HepG2 (cell line): Measurements from ENCODE around the gene NPPB. TPM values are rescaled to one million over a fixed set of nuclear protein-coding genes. Genes with fewer than 3 reads are reported as not detected.

Experiments used
- ATAC-seq: fragments of 200-7000 bp; cut with Tn5 transposase; 3 replicates; pipeline ENCODE4 v1.9.1; 2020; ENCODE audit warnings: mild to moderate bottlenecking, moderate library complexity
- BruUV-seq: library from RNA; stranded (reverse); fragments of 400-500 nt; replicated peaks from 2 replicates; lab custom pipeline; 2021; lab: Mats Ljungman, UMichigan
- CTCF ChIA-PET: fragments of 300-600 bp; formaldehyde crosslinking; extraction: SDS; loops from one replicate; lab custom pipeline; 2021; ENCODE audit warnings: low total read pairs, inconsistent platforms, low intra/inter-chr PET ratio; lab: Yijun Ruan, JAX
- POLR2A ChIA-PET: fragments of 350-600 bp; sonication (Branson Sonifier 250); formaldehyde crosslinking; loops from one replicate; lab custom pipeline; 2020; ENCODE audit warnings: antibody characterized with exemption, inconsistent platforms; lab: Yijun Ruan, JAX
- DNase-seq: peaks from one replicate; pipeline ENCODE4 v3.0.0-alpha.2; 2015; ENCODE audit warnings: low spot score
- FAIRE-seq: peaks from 3 replicates; lab custom pipeline; 2011; peaks lifted over from hg19 to GRCh38; lab: Jason Lieb, UNC
- H2AFZ ChIP-seq: one replicate; pipeline ENCODE4 v1.6.1; 2011; ENCODE audit warnings: low read length, inconsistent platforms
- H3K27ac ChIP-seq: fragments of 300-600 bp; 3 replicates; pipeline ENCODE4 v1.8.0; 2011; ENCODE audit warnings: mixed run types, mild to moderate bottlenecking, mixed read lengths, low read length, inconsistent platforms; ENCODE audit not compliant: insufficient read depth; ENCODE audit errors: extremely low read length
- H3K27me3 ChIP-seq, 2 experiments: fragments of 200-600 bp in 1 of 2; 2 replicates in 1 of 2; 3 replicates in 1 of 2; pipeline versions ENCODE4 v1.6.0 to v1.8.0; 2011; ENCODE audit warnings: low read length in 2 of 2, mild to moderate bottlenecking in 2 of 2, moderate library complexity in 2 of 2, inconsistent platforms in 1 of 2; ENCODE audit not compliant: insufficient read depth in 2 of 2, control insufficient read depth in 1 of 2
- H3K36me3 ChIP-seq, 2 experiments: fragments of 200-600 bp in 1 of 2; replicated peaks in 1 of 2; 2 replicates in 1 of 2; 3 replicates in 1 of 2; pipeline versions ENCODE4 v1.5.1 to v1.8.0; 2011; ENCODE audit warnings: low read length in 2 of 2, inconsistent platforms in 1 of 2; ENCODE audit not compliant: insufficient read depth in 2 of 2, control insufficient read depth in 1 of 2
- H3K4me1 ChIP-seq: 2 replicates; pipeline ENCODE4 v1.5.1; 2012; ENCODE audit warnings: low read length, inconsistent platforms; ENCODE audit not compliant: insufficient read depth
- H3K4me2 ChIP-seq: 2 replicates; pipeline ENCODE4 v1.6.0; 2011; ENCODE audit warnings: low read depth, low read length, inconsistent platforms
- H3K4me3 ChIP-seq, 3 experiments: fragments of 200-600 bp in 1 of 3; sonication (generic), shearing (Covaris generic) in 1 of 3; replicated peaks in 1 of 3; 2 replicates each; pipeline ENCODE4 v1.5.1; 2011 to 2016; ENCODE audit warnings: low read length in 3 of 3, inconsistent platforms in 2 of 3, low read depth in 2 of 3, mild to moderate bottlenecking in 2 of 3, control low read depth in 1 of 3, mixed read lengths in 1 of 3; ENCODE audit not compliant: insufficient read depth in 1 of 3
- H3K79me2 ChIP-seq: one replicate; pipeline ENCODE4 v1.6.1; 2011; ENCODE audit warnings: low read length, inconsistent platforms; ENCODE audit not compliant: insufficient read depth
- H3K9ac ChIP-seq: 2 replicates; pipeline ENCODE4 v1.6.0; 2011; ENCODE audit warnings: mild to moderate bottlenecking, low read depth, low read length, inconsistent platforms; ENCODE audit not compliant: insufficient read depth
- H3K9me3 ChIP-seq: 2 replicates; pipeline ENCODE4 v1.5.1; 2012; ENCODE audit warnings: mild to moderate bottlenecking, low read length
- H4K20me1 ChIP-seq: 2 replicates; pipeline ENCODE4 v1.6.0; 2011; ENCODE audit warnings: inconsistent platforms, mild to moderate bottlenecking, low read length, moderate library complexity; ENCODE audit not compliant: insufficient read depth
- AGO2 ChIP-seq: fragments of 200-400 bp; formaldehyde crosslinking; optimal IDR thresholded peaks from 2 replicates; pipeline ENCODE3; 2017; ENCODE audit warnings: mild to moderate bottlenecking, low read depth, low read length, moderate library complexity
- MXD1 ChIP-seq: sonication (generic); formaldehyde crosslinking; IDR thresholded peaks from 2 replicates; pipeline ENCODE4 v1.4.0; 2020; ENCODE audit warnings: mild to moderate bottlenecking, missing genetic modification reagents
- REPIN1 ChIP-seq: sonication (generic); formaldehyde crosslinking; IDR thresholded peaks from 2 replicates; pipeline ENCODE4 v1.8.0; 2022; ENCODE audit warnings: missing genetic modification reagents, low read depth, mild to moderate bottlenecking, borderline replicate concordance
- TARDBP ChIP-seq: sonication (generic); formaldehyde crosslinking; IDR thresholded peaks from 2 replicates; pipeline ENCODE4 v1.8.0; 2022; ENCODE audit warnings: mild to moderate bottlenecking, missing genetic modification reagents
- TFDP2 ChIP-seq: sonication (generic); formaldehyde crosslinking; IDR thresholded peaks from 2 replicates; pipeline ENCODE4 v1.4.0; 2020; ENCODE audit warnings: missing genetic modification reagents
- ZNF564 ChIP-seq: sonication (generic); formaldehyde crosslinking; IDR thresholded peaks from 2 replicates; pipeline ENCODE4 v1.8.1; 2023; ENCODE audit warnings: mild to moderate bottlenecking, missing genetic modification reagents
- WGBS: methylation state at CpG from one replicate; pipeline ENCODE4 v1.1.6; 2017; ENCODE audit warnings: low lambda C conversion rate; 5-methylcytosine and 5-hydroxymethylcytosine counted together
- in situ Hi-C: cut with HindIII; loops from 2 replicates; pipeline ENCODE4 v1.10.0; 2017; ENCODE audit warnings: low pct_unique_long_range_greater_than_20kb; ENCODE audit not compliant: extremely low pct_ligation_motif_present
- intact Hi-C: fragments of 100-400 bp; cut with micrococcal nuclease; formaldehyde crosslinking; loops from one replicate; pipeline ENCODE4 v1.10.0; 2022; ENCODE audit not compliant: unreplicated experiment
- polyA plus RNA-seq, 8 experiments: library from polyadenylated mRNA; depleted of rRNA in 3 of 8; stranded (reverse) in 7 of 8; unstranded in 1 of 8; fragments of >200 nt; fragmentation: Illumina TruSeq in 4 of 8; extraction: Trizol in 4 of 8; gene quantifications; 2 replicates each; pipeline versions ENCODE4 v1.2.1 to v1.2.3, GENCODE V29; 2011 to 2016; ENCODE audit warnings: low read depth in 4 of 8, missing spikeins in 1 of 8, mixed read lengths in 1 of 8; ENCODE audit not compliant: insufficient read depth in 1 of 8
- total RNA-seq, 5 experiments: library from RNA; depleted of rRNA; stranded (reverse); fragments of >200 nt; fragmentation: Illumina TruSeq; extraction: Trizol; gene quantifications; 2 replicates each; pipeline ENCODE4 v1.2.3, GENCODE V29; 2016; ENCODE audit warnings: low read depth in 1 of 5

Gene NPPB
- total and polyA plus RNA-seq, 2 of the 13 experiments (the other 11 are each of a cell fraction or from before 2014, with no cell fraction given) = 1.9 TPM; not detected in 1

DNA sequence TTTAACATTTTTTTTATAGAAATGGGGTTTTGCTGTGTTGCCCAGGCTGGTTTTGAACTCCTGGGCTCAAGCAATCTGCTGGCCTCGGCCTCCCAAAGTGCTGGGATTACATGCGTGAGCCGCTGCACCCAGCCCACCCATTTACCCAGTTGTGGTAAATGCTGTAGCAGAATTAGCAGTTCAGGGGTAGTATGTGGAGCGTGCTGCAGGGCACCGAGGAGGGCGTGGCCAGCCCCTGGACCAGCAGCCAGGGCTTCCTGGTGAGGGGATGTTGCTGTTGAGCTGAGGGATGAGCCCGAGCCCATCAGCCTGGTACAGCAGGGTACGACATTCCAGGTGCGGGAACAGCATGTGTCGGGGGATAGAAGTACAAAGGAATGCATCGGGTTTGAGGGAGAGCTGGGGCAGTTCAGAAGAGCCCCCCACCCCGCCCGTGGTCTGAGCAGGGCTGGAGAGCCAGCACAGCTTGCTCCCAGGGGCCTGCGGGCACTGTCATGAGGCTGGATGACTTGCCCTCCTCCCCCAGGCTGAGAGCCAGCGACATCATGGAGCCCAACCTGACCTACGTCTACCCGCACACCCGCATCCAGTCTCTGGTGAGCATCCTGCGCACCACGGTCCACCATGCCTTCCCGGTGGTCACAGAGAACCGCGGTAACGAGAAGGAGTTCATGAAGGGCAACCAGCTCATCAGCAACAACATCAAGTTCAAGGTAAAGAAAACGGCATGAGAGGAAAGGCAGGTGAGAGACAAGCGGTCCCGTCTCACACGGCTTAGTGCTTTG is 23.1 kb downstream of the NPPB start:
- ATAC-seq = no peak
- H3K27me3 ChIP-seq = no peaks in the 10 kb centered on the region
- no peak overlapping the region for H3K27ac ChIP-seq
- H4K20me1 ChIP-seq = no peaks in the 10 kb centered on the region
- BruUV-seq = no TSS peak
- no peak overlapping the region for H3K4me2 ChIP-seq
- peaks cover 40 to 86% of the 10 kb centered on the region in 2 experiments for H3K36me3 ChIP-seq
- no peaks in the 10 kb centered on the region for H3K79me2 ChIP-seq
- H3K4me3 ChIP-seq = no peak overlapping the region
- ChIA-PET POLR2A (no interaction called here), CTCF (no interaction called here)
- in situ Hi-C loops (loop anchor here (10.0 kb wide), 1 partner anchor 129 kb away; no protein-coding TSS in a partner anchor), intact Hi-C loops (no loop called here)
- 94% methylated on average over 18 of the region's 28 CpGs for WGBS
- H3K9ac ChIP-seq = no peak overlapping the region
- TF ChIP-seq REPIN1 (CRISPR knock-in tag) = no peak
- peak; percentile 40 for TF ChIP-seq AGO2
- TF ChIP-seq MXD1 = no peak
- no peak for TF ChIP-seq ZNF564 (CRISPR knock-in tag)
- H3K9me3 ChIP-seq = no peaks in the 10 kb centered on the region
- no peak overlapping the region for H2AFZ ChIP-seq
- no peak for DNase-seq
- no peak for FAIRE-seq
- peaks cover 20% of the 10 kb centered on the region for H3K4me1 ChIP-seq

DNA sequence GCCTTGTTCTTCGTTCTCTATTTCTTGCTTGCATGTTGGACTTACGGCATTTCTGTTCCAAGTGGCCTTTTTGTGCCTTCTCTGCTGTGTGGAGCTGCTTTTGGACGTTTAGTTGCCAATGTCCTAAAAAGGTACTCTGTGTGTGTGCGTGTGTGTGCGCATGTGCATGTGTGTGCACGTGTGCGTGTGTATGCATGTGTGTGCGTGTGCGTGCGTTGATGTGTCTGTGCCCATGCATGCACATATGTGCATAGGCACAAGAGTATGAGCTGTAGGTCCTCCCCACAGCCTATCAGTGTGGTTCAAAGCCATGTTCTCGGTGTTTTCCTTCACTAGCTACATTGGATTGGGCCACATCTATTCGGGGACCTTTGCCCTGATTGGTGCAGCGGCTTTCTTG is 24.8 kb downstream of the NPPB start:
- Histone ChIP-seq H3K27me3 (no peaks in the 10 kb centered on the region), H3K36me3 (peaks cover 43 to 86% of the 10 kb centered on the region in 2 experiments), H3K4me1 (peaks cover 2% of the 10 kb centered on the region; the same call in 1 of the 2 replicates), H3K9me3 (no peaks in the 10 kb centered on the region), H3K4me3 (no peak overlapping the region), H3K27ac (no peak overlapping the region), H3K79me2 (no peaks in the 10 kb centered on the region), H3K9ac (no peak overlapping the region), H4K20me1 (no peaks in the 10 kb centered on the region), H3K4me2 (no peak overlapping the region), H2AFZ (no peak overlapping the region)
- DNase-seq (no peak), ATAC-seq (no peak), FAIRE-seq (no peak)
- ChIA-PET CTCF (no interaction called here), POLR2A (no interaction called here)
- TF ChIP-seq TARDBP (peak; percentile 47; the same call in 1 of the 2 replicates), TFDP2 (no peak)
- intact Hi-C loops = no loop called here
- in situ Hi-C loops = loop anchor here (10.0 kb wide), 1 partner anchor 131 kb away; no protein-coding TSS in a partner anchor
- 96% methylated on average over 11 of the region's 13 CpGs for WGBS
- BruUV-seq = no TSS peak
